Osteocyte (in vitro differentiated cells): ENCODE measurements around the gene HARS1. TPM values are rescaled to one million over a fixed set of nuclear protein-coding genes. Genes with fewer than 3 reads are reported as not detected.

Experiments
- DNase-seq: peaks from one replicate; pipeline ENCODE4 v3.0.0; 2021; ENCODE audit warnings: mixed read lengths; ENCODE audit not compliant: unreplicated experiment; ENCODE audit errors: extremely low spot score
- H3K27ac Mint-ChIP-seq: one replicate; pipeline ENCODE4 v1.8.0; 2021; ENCODE audit warnings: mild to moderate bottlenecking, mixed read lengths; ENCODE audit not compliant: unreplicated experiment
- H3K27me3 Mint-ChIP-seq: one replicate; pipeline ENCODE4 v1.8.0; 2021; ENCODE audit warnings: mixed read lengths; ENCODE audit not compliant: unreplicated experiment
- H3K36me3 Mint-ChIP-seq: one replicate; pipeline ENCODE4 v1.8.0; 2021; ENCODE audit warnings: mixed read lengths; ENCODE audit not compliant: unreplicated experiment
- H3K4me1 Mint-ChIP-seq: one replicate; pipeline ENCODE4 v1.8.0; 2021; ENCODE audit warnings: mixed read lengths; ENCODE audit not compliant: unreplicated experiment
- H3K4me3 Mint-ChIP-seq: one replicate; pipeline ENCODE4 v1.8.0; 2021; ENCODE audit warnings: mild to moderate bottlenecking, moderate library complexity, mixed read lengths; ENCODE audit not compliant: unreplicated experiment
- H3K9me3 Mint-ChIP-seq: one replicate; pipeline ENCODE4 v1.8.0; 2021; ENCODE audit warnings: mixed read lengths; ENCODE audit not compliant: unreplicated experiment
- CTCF ChIP-seq: fragments of 200-600 bp; sonication (generic); IDR thresholded peaks from 2 replicates; pipeline ENCODE4 v1.5.0; 2021; ENCODE audit warnings: antibody characterized with exemption, mild to moderate bottlenecking, moderate library complexity
- long read RNA-seq: library from polyadenylated mRNA; unstranded; transcript quantifications from one replicate; pipeline ENCODE4 v2.0.0, GENCODE V29; 2021
- total RNA-seq: library from RNA; stranded (reverse); gene quantifications from 2 replicates; pipeline ENCODE4 v1.2.1, GENCODE V29; 2021

HARS1 gene
- 65.3 and 69.0 TPM in 2 replicates for total RNA-seq
- long read RNA-seq, transcript HARS-215 (13 exons, 1,945 nt): major isoform, 405 of 477 reads
- long read RNA-seq, transcript HARS-204 (12 exons, 1,789 nt): minor isoform, 8 of 477 reads
- long read RNA-seq, transcript HARS-205 (13 exons, 1,896 nt): minor isoform, 9 of 477 reads
- long read RNA-seq, partial matches to known transcripts: 28 of 477 reads
- long read RNA-seq, other reads (novel, unspliced or antisense): 25 of 477 reads

DNA sequence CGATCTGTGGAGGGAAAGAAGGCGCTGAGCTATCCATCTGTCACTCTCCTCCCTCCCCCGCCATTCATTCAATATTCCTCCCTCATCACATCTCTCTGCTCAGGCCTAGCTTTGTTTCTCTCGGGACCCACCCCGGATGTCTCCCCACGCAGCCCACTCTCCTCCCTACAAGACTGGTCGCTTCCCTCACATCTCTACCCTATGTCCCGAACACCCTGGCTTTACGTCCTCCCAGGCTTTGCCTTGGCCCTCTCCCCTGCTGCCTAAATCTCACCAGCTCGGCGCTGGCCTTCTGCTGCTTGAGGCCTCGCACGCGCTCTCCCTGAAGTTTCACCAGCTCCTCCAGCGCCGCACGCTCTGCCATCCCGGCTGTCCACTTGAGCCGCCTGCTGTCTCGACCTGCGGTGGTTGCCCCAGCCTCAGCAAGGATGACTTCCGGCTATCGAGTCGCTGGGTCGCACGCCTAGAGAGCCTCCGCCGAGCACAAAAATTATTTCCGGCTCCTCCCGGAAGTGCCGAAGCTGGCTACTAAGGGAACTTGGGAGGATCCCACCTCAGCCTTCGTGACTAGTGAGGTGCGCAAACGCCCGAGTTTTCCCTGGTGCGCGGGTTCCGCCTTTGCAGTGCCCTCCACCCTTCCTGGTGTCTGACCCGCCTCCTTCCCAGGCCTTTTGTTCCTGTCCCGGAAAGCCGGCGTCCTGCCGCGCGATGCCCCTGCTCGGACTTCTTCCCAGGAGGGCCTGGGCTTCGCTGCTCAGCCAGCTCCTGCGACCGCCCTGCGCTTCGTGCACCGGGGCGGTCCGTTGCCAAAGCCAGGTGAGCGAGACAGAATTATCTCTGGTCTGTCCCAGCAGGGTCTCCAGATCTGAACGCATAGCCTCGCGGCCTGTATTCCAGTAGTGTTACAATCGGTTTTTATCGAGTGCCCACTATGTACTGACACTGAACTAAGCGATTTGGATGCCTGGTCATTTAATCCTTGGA, at the start of gene HARS1, which contains the start of gene HARS2:
Gene HARS1 (minus strand): TSS at position 430 of the 984 bp plus-strand sequence. CDS start 66 bp downstream, at position 364.
Gene HARS2 (plus strand): TSS at position 515 of the 984 bp plus-strand sequence. CDS start 194 bp downstream, at position 709.
- peak within 1 kb of the TSS; percentile 98 for H3K4me3 Mint-ChIP-seq
- H3K9me3 Mint-ChIP-seq: no peaks in the 10 kb centered on the region
- H3K27ac Mint-ChIP-seq: peak within 1 kb of the TSS; percentile 97
- H3K4me1 Mint-ChIP-seq: peaks cover 31% of the 10 kb centered on the region
- TF ChIP-seq CTCF: peak; percentile 8
- DNase-seq: peak; percentile 95
- no peaks in the 10 kb centered on the region for H3K27me3 Mint-ChIP-seq
- peaks cover 18% of the 10 kb centered on the region for H3K36me3 Mint-ChIP-seq

DNA sequence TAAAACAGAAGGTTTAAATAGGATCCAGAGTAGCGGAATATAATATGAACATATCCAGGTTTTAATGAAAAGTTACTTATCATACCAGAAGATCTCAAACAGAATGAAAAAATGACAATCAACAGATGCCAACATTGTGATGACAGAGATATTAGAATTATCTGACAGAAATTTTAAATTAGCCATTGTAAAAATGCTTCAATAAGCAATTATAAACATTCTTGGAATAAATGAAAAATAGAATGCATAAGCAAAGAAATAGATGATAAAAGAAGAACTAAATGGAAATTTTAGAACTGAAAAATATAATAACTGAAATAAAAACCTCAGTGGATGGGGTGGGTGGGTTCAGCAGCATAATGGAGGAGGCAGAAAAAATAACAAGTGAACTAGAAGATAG, 46.3 kb upstream of the HARS1 start:
- DNase-seq: no peak
- Mint-ChIP-seq H3K27ac (no peak overlapping the region), H3K4me1 (no peaks in the 10 kb centered on the region)

GRCh38 chr5:140734354-140734753, 43.2 kb upstream of the HARS1 start:
- no peak for DNase-seq
- Mint-ChIP-seq H3K4me3 (no peak overlapping the region), H3K9me3 (no peaks in the 10 kb centered on the region), H3K27ac (no peak overlapping the region), H3K4me1 (no peaks in the 10 kb centered on the region), H3K36me3 (no peaks in the 10 kb centered on the region), H3K27me3 (peaks cover 26% of the 10 kb centered on the region)
- peak; percentile 40 for TF ChIP-seq CTCF

More for the DNA sequence above, 46.3 kb upstream of the HARS1 start:
- peaks cover 23% of the 10 kb centered on the region for H3K27me3 Mint-ChIP-seq
- no peak for TF ChIP-seq CTCF
- peaks cover 4% of the 10 kb centered on the region for H3K9me3 Mint-ChIP-seq
- no peaks in the 10 kb centered on the region for H3K36me3 Mint-ChIP-seq
- H3K4me3 Mint-ChIP-seq: no peak overlapping the region

- DNase-seq: no peak
- Mint-ChIP-seq H3K4me1 (no peaks in the 10 kb centered on the region), H3K9me3 (no peaks in the 10 kb centered on the region), H3K27ac (no peak overlapping the region), H3K36me3 (no peaks in the 10 kb centered on the region), H3K27me3 (peaks cover 30% of the 10 kb centered on the region), H3K4me3 (no peak overlapping the region)
- TF ChIP-seq CTCF: no peak
Measured at GRCh38 chr5:140733098-140733497, 41.9 kb upstream of the HARS1 start.
